SK-N-SH treated with all-trans-retinoic acid at 6 μM for 48 hours (cell line): ENCODE data around the gene FAM72D.
"Not testable (repeated sequence)": the region's sequence is repeated elsewhere in the genome, so short reads cannot be mapped to it uniquely, and the experiment has no call there.

ENCODE experiments used
- CSDC2 ChIP-seq: fragments of 250-450 bp; sonication (Bioruptor Pico); IDR thresholded peaks from 2 replicates; pipeline ENCODE4 v1.5.0; 2020; ENCODE audit warnings: mild to moderate bottlenecking, moderate library complexity
- GLIS3 ChIP-seq: fragments of 250-450 bp; sonication (Bioruptor Pico); IDR thresholded peaks from 2 replicates; pipeline ENCODE4 v1.5.0; 2020; ENCODE audit warnings: mild to moderate bottlenecking, moderate library complexity
- ZFP30 ChIP-seq: fragments of 450-650 bp; formaldehyde crosslinking; IDR thresholded peaks from 2 replicates; pipeline ENCODE4 v1.5.0; 2022; ENCODE audit warnings: mild to moderate bottlenecking, moderate library complexity
- ZNF70 ChIP-seq: fragments of 450-650 bp; formaldehyde crosslinking; IDR thresholded peaks from 2 replicates; pipeline ENCODE4 v1.5.0; 2020; ENCODE audit warnings: mild to moderate bottlenecking, moderate library complexity
- TF ChIP-seq, protein P1 (sequence below): fragments of 250-450 bp; sonication (Bioruptor Pico); IDR thresholded peaks from 2 replicates; pipeline ENCODE4 v1.8.0; 2021; ENCODE audit warnings: low read depth, mild to moderate bottlenecking, moderate library complexity, borderline replicate concordance

DNA sequence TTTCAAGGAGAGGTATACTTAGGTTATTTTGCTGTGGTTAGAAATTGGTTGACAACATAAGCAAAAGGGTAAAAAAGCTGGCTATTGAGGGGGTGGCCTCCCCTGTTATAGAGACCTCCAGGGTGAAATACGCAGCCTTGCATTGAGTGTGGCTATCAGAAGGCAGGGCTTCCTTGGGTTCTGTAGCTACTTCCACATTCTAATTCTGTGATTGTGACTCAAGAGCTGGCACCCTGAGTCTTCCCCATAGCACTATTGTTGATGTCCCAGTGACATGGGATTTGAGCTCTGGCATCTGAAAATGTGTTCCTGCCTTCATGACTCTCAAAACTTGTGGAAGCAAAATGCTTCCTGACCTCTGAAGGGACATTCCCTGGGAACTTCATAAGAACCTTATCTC is 38.7 kb downstream of the FAM72D start:
- TF ChIP-seq ZNF70, GLIS3, CSDC2, ZFP30: not testable (repeated sequence)
- TF ChIP-seq, protein P1, sequence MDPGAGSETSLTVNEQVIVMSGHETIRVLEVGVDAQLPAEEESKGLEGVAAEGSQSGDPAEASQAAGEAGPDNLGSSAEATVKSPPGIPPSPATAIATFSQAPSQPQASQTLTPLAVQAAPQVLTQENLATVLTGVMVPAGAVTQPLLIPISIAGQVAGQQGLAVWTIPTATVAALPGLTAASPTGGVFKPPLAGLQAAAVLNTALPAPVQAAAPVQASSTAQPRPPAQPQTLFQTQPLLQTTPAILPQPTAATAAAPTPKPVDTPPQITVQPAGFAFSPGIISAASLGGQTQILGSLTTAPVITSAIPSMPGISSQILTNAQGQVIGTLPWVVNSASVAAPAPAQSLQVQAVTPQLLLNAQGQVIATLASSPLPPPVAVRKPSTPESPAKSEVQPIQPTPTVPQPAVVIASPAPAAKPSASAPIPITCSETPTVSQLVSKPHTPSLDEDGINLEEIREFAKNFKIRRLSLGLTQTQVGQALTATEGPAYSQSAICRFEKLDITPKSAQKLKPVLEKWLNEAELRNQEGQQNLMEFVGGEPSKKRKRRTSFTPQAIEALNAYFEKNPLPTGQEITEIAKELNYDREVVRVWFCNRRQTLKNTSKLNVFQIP, result not testable (repeated sequence)
